Prostate gland (tissue), 2 donors: Measurements from ENCODE around the gene MMP17. TPM values are rescaled to one million over a fixed set of nuclear protein-coding genes. Genes with fewer than 3 reads are reported as not detected.

Experiments used
- DNase-seq: peaks from one replicate; pipeline ENCODE4 v3.0.0-alpha.2; 2019; ENCODE audit warnings: low spot score
- H3K27ac ChIP-seq, 2 donors: fragments of 200-600 bp; sonication (generic); 2 replicates each; pipeline ENCODE4 v1.5.1; 2017 to 2019
- H3K27me3 ChIP-seq: fragments of 200-600 bp; sonication (generic); replicated peaks from 2 replicates; pipeline ENCODE4 v1.5.1; 2019; ENCODE audit not compliant: insufficient read depth
- H3K36me3 ChIP-seq, 2 donors: fragments of 200-600 bp; sonication (generic); 1 replicate in 1 of 2; 2 replicates in 1 of 2; pipeline versions ENCODE4 v1.5.1 to v1.8.1; 2017 to 2019
- H3K4me1 ChIP-seq: fragments of 200-600 bp; sonication (generic); replicated peaks from 2 replicates; pipeline ENCODE4 v1.5.1; 2019
- H3K4me3 ChIP-seq, 2 donors: fragments of 200-600 bp; sonication (generic); 2 replicates each; pipeline ENCODE4 v1.5.1; 2017 to 2019
- H3K9me3 ChIP-seq: fragments of 200-600 bp; sonication (generic); 2 replicates; pipeline ENCODE4 v1.5.1; 2017
- CTCF ChIP-seq, 4 experiments: fragments of 200-600 bp in 2 of 4; fragments of 450-650 bp in 2 of 4; sonication (generic) in 2 of 4; IDR thresholded peaks; 1 replicate in 3 of 4; 2 replicates in 1 of 4; pipeline ENCODE4 v1.5.1; 2016 to 2019; ENCODE audit warnings: antibody characterized with exemption in 4 of 4, mild to moderate bottlenecking in 2 of 4, moderate library complexity in 2 of 4
- POLR2A ChIP-seq: fragments of 450-650 bp; IDR thresholded peaks from one replicate; pipeline ENCODE4 v1.6.1; 2016; ENCODE audit warnings: antibody characterized with exemption, mild to moderate bottlenecking
- POLR2AphosphoS5 ChIP-seq: sonication (generic); formaldehyde crosslinking; IDR thresholded peaks from one replicate; pipeline ENCODE4 v1.6.1; 2017; ENCODE audit warnings: antibody characterized with exemption
- WGBS: methylation state at CpG from one replicate; pipeline ENCODE4 v1.1.5; 2018; 5-methylcytosine and 5-hydroxymethylcytosine counted together
- intact Hi-C: fragments of 100-400 bp; cut with DNase I; formaldehyde crosslinking; loops from one replicate; pipeline ENCODE4 v1.14.2; 2022
- total RNA-seq, 2 donors: library from RNA; depleted of rRNA; stranded (reverse); fragments of >200 nt; gene quantifications; one replicate each; pipeline ENCODE4 v1.1.0, GENCODE V29; 2016

MMP17 gene
- total RNA-seq, 2 donors from 2014 or later = 1.1 to 35.7 TPM

DNA sequence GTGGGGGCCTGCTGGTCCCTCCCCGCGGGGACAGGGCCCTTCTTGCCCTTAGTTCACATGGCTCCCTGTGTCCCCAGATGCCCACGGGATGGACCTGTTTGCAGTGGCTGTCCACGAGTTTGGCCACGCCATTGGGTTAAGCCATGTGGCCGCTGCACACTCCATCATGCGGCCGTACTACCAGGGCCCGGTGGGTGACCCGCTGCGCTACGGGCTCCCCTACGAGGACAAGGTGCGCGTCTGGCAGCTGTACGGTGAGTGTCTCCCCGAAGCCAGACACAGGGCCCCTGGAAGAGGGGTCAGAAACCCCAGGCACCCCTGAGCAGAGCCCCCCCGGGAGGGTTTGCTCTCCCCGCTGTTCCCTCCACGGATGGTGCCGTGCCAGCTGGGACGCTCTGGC is 13.4 kb downstream of the MMP17 start:
- Histone ChIP-seq H3K27me3 (no peaks in the 10 kb centered on the region), H3K9me3 (no peaks in the 10 kb centered on the region), H3K27ac (no peak overlapping the region), H3K4me3 (no peak overlapping the region), H3K36me3 (no peaks in the 10 kb centered on the region), H3K4me1 (no peaks in the 10 kb centered on the region)
- DNase-seq = no peak
- TF ChIP-seq POLR2A (no peak), POLR2AphosphoS5 (no peak), CTCF (IDR thresholded peaks at IDR 0.05) (no peak)
- intact Hi-C loops = no loop called here
- WGBS = 89% methylated on average over 19 of the region's 22 CpGs

DNA sequence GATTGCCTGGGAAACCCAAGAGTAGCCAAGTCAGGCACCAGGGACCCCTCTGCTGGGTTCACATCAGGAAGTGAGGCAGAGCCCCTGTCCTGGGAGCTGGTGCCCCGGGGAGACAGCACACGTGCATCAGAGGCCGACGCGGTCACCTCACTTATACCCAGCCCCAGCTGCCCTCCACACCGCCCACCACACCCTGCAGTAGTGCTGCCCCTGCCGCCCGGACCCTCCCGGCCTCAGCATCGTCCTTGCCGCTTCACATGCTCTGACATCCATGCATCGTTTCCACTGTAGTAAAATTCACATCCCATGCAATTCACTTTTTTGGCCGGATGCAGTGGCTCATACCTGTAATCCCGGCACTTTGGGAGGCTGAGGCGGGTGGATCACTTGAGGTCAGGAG is 14.0 kb downstream of the MMP17 start:
- Histone ChIP-seq H3K4me3 (no peak overlapping the region), H3K36me3 (no peaks in the 10 kb centered on the region), H3K27me3 (no peaks in the 10 kb centered on the region), H3K9me3 (no peaks in the 10 kb centered on the region), H3K27ac (no peak overlapping the region), H3K4me1 (no peaks in the 10 kb centered on the region)
- TF ChIP-seq POLR2AphosphoS5 = no peak
- TF ChIP-seq POLR2A = no peak
- no peak for TF ChIP-seq CTCF (IDR thresholded peaks at IDR 0.05)
- DNase-seq = no peak
- 84% methylated on average over 15 of the region's 15 CpGs for WGBS
- intact Hi-C loops = no loop called here

- H3K9me3 ChIP-seq = no peaks in the 10 kb centered on the region
- TF ChIP-seq POLR2AphosphoS5 = no peak
- TF ChIP-seq CTCF (IDR thresholded peaks at IDR 0.05) = no peak
- no peak for TF ChIP-seq POLR2A
- H3K4me1 ChIP-seq = no peaks in the 10 kb centered on the region
- no peak for DNase-seq
- H3K36me3 ChIP-seq = no peaks in the 10 kb centered on the region
- WGBS = 90% methylated on average over 16 of the region's 16 CpGs
- H3K27me3 ChIP-seq = no peaks in the 10 kb centered on the region
- no peak overlapping the region for H3K4me3 ChIP-seq
- no peak overlapping the region for H3K27ac ChIP-seq
- intact Hi-C loops = no loop called here
Measured at GRCh38 chr12:131843527-131843926, 15.3 kb downstream of the MMP17 start.

DNA sequence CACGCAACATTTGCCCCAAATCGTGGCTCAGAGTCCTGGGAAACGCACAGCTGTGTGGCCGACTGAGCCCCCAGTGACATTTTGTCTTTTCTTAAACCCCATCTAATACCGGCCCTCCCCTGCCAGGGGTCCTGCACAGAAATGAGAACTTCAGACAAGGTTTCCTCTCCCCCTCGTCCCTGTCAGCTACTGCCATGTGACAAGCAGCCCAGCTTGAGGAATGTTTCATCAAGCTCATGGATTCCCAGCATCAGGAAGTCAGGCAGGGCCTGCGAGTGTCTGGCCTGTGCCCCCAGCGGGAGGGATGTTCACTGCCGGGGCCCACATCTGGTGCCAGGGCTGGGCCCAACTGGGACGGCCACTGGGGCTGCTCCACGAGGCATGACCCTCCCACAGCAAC is 15.9 kb downstream of the MMP17 start:
- no peak for DNase-seq
- 88% methylated on average over 11 of the region's 11 CpGs for WGBS
- Histone ChIP-seq H3K4me3 (no peak overlapping the region), H3K27ac (no peak overlapping the region), H3K27me3 (no peaks in the 10 kb centered on the region), H3K36me3 (no peaks in the 10 kb centered on the region), H3K9me3 (no peaks in the 10 kb centered on the region), H3K4me1 (no peaks in the 10 kb centered on the region)
- intact Hi-C loops = no loop called here
- TF ChIP-seq POLR2A = no peak
- no peak for TF ChIP-seq CTCF (IDR thresholded peaks at IDR 0.05)
- TF ChIP-seq POLR2AphosphoS5 = no peak

DNA sequence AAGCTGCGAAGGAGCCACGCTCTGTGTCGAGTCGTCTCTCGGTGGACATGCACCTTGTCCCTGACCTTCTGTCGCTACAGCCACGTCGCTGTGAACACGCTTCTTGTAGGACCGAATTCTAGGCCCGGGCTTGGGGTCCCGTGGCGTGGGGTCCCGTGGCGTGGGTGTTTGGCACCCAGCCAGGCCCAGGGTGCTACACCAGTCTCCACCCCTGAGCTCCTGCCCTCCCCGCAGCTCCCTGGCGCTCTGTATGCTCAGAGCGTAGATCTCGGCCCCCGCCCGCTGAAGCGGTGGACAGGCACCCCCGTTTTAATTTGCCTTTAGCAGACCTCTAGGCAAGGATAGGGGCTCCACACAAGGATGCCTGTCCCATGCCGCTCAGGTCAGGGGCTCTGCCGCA is 16.5 kb downstream of the MMP17 start:
- H3K4me3 ChIP-seq = no peak overlapping the region
- H3K27ac ChIP-seq = no peak overlapping the region
- no peak for DNase-seq
- intact Hi-C loops = no loop called here
- no peak for TF ChIP-seq CTCF (IDR thresholded peaks at IDR 0.05)
- no peak for TF ChIP-seq POLR2A
- no peak for TF ChIP-seq POLR2AphosphoS5
- H3K9me3 ChIP-seq = no peaks in the 10 kb centered on the region
- no peaks in the 10 kb centered on the region for H3K36me3 ChIP-seq
- WGBS = 95% methylated on average over 25 of the region's 25 CpGs
- H3K4me1 ChIP-seq = no peaks in the 10 kb centered on the region
- H3K27me3 ChIP-seq = no peaks in the 10 kb centered on the region
